Neural cell (in vitro differentiated cells): Measurements from ENCODE around the gene EYA3.

Experiments
- CTCF ChIP-seq: fragments of 450-650 bp; IDR thresholded peaks from 2 replicates; pipeline ENCODE4 v1.5.1; 2014; ENCODE audit warnings: antibody characterized with exemption, mild to moderate bottlenecking, moderate library complexity; ENCODE audit not compliant: poor library complexity, severe bottlenecking
- EP300 ChIP-seq: fragments of 450-650 bp; conservative IDR thresholded peaks from 2 replicates; pipeline ENCODE4 v1.6.1; 2014; ENCODE audit warnings: antibody characterized with exemption, mild to moderate bottlenecking, moderate library complexity; ENCODE audit not compliant: poor library complexity, severe bottlenecking
- EZH2 ChIP-seq: fragments of 200-600, 300-800 bp; shearing (Covaris generic), sonication (generic); IDR thresholded peaks from 2 replicates; pipeline ENCODE4 v1.6.1; 2014; ENCODE audit warnings: antibody characterized with exemption, low read length, borderline replicate concordance, mild to moderate bottlenecking; ENCODE audit not compliant: insufficient read depth, poor library complexity, severe bottlenecking
- MXI1 ChIP-seq: fragments of 450-650 bp; conservative IDR thresholded peaks from 2 replicates; pipeline ENCODE4 v1.6.1; 2014; ENCODE audit warnings: antibody characterized with exemption, mild to moderate bottlenecking; ENCODE audit not compliant: poor library complexity, severe bottlenecking
- RAD21 ChIP-seq: fragments of 450-650 bp; conservative IDR thresholded peaks from 2 replicates; pipeline ENCODE4 v1.6.1; 2014; ENCODE audit warnings: antibody characterized with exemption, mild to moderate bottlenecking, moderate library complexity
- REST ChIP-seq: IDR thresholded peaks from 2 replicates; pipeline ENCODE4 v1.6.1; 2012; ENCODE audit warnings: borderline replicate concordance
- SMC3 ChIP-seq: fragments of 450-650 bp; conservative IDR thresholded peaks from 2 replicates; pipeline ENCODE4 v1.6.1; 2014; ENCODE audit warnings: antibody characterized with exemption, mild to moderate bottlenecking, moderate library complexity; ENCODE audit not compliant: poor library complexity
- TAF1 ChIP-seq: IDR thresholded peaks from 2 replicates; pipeline ENCODE4 v1.6.1; 2012; ENCODE audit warnings: low read depth

- TF ChIP-seq CTCF (no peak), SMC3 (no peak), RAD21 (no peak), EP300 (no peak), MXI1 (no peak), EZH2 (no peak), REST (no peak), TAF1 (no peak)
These were observed 8.0 kb upstream of the EYA3 start for GRCh38 chr1:28096210-28097099.
